Body of pancreas (tissue), 4 donors: ENCODE measurements around the gene IPO4.

Experiments
- CTCF ChIP-seq, 7 experiments: fragments of 450-650 bp in 4 of 7; fragments of 200-600 bp in 3 of 7; sonication (generic) in 3 of 7; IDR thresholded peaks; one replicate each; pipeline ENCODE4 v1.5.1; 2016 to 2019; ENCODE audit warnings: antibody characterized with exemption in 7 of 7
- POLR2A ChIP-seq, 3 donors: fragments of 450-650 bp; IDR thresholded peaks; one replicate each; pipeline ENCODE4 v1.6.1; 2016; ENCODE audit warnings: antibody characterized with exemption in 3 of 3, mild to moderate bottlenecking in 2 of 3

DNA sequence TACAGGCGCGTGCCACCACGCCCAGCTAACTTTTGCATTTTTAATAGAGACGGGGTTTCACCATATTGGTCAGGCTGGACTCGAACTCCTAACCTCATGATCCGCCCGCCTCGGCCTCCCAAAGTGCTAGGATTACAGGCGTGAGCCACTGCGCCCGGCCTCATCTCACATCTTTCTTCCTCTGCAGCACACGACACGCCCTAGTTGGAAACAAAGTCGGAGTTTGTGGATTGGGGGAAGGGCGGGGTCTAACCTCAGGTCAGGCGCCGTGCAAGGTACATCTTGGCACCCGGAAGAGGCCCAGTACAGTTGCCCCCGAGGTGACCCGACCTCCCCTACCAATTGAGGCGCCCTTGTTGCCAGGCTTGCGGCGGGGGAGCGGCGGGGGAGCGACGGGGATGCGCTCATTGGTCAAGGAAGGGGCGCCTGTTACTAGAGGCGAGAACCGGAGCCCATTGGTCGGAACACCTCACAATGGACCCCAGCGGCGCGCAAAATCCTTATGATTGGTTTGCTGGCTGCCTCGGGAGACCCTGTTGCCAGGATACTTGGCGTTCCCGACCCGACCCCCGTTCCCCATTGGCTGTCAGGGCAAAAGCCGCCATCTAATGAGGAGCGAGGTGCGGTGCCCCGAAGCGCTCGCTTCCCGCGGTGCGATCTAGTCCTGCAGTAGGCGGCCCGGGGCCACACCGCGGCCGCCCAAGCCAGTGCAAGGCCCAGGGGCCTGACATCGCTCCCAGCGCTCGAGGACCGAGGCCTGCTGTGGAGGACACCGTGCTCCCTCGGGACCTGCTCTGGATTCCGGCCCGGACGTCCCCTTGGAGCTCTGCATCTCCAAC lies 17.0 kb downstream of the IPO4 start, which contains the start of gene REC8:
- no peak for TF ChIP-seq CTCF (IDR thresholded peaks at IDR 0.05)
- TF ChIP-seq POLR2A (IDR thresholded peaks at IDR 0.05), result peak in 1 of 3 donors; percentile 7
